ENCODE results near the gene C1orf198. TPM values are rescaled to one million over a fixed set of nuclear protein-coding genes. Genes with fewer than 3 reads are reported as not detected.

C1orf198 gene
- total RNA-seq, 1 donor from 2014 or later = 38.8 TPM

DNA sequence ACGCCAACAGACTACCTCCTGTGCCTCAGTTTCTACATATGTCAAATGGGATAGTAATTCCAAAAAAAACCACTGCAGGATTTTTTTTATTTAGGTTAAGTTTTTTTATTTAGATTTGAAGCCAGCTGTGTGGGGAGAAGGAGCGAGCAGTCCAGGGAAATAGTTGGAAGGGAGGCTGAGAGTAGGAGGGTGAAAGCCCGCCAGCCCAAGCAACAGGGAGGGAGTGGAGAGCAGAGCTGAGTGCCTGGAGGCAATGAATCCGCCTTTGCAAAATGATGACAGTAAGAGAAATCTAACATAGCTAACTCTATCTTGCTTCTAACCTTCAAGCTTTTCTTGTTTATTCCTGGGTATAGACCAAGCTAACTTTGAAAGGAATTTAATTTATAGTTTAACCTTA is 15.6 kb upstream of the C1orf198 start:
- intact Hi-C loops (cut with DNase I) = no loop called here
- no peaks in the 10 kb centered on the region for H3K36me3 ChIP-seq

DNA sequence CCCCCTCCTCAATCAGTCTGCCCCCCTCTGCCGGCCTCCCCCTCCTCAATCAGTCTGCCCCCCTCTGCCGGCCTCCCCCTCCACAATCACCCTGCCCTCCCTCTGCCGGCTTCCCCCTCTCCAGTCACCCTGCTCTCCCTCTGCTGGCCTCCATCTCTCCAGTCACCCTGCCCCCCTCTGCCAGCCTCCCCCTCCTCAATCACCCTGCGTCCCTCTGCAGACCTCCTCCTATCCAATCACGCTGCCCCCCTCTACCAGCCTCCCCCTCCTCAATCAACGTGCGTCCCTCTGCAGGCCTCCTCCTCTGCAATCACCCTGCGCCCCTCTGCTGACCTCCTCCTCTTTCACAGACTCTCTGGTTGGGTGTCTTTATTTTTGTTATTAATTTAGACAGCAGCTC is 11.5 kb upstream of the C1orf198 start:
- Histone ChIP-seq H3K4me1 (peaks cover 21% of the 10 kb centered on the region), H3K36me3 (no peaks in the 10 kb centered on the region), H3K4me3 (no peak overlapping the region), H3K27me3 (no peaks in the 10 kb centered on the region), H3K27ac (peak overlapping the region; percentile 40), H3K9me3 (no peaks in the 10 kb centered on the region)
- no peak for TF ChIP-seq POLR2A (IDR thresholded peaks at IDR 0.05)
- intact Hi-C loops (cut with DNase I) = no loop called here
- DNase-seq (ENCODE audit: extremely low spot score in 2 of 2) = no peak

More for the DNA sequence above, 15.6 kb upstream of the C1orf198 start:
- Histone ChIP-seq H3K9me3 (no peaks in the 10 kb centered on the region), H3K4me1 (peaks cover 4% of the 10 kb centered on the region), H3K27me3 (no peaks in the 10 kb centered on the region), H3K4me3 (no peak overlapping the region), H3K27ac (no peak overlapping the region)
- TF ChIP-seq, protein P1, sequence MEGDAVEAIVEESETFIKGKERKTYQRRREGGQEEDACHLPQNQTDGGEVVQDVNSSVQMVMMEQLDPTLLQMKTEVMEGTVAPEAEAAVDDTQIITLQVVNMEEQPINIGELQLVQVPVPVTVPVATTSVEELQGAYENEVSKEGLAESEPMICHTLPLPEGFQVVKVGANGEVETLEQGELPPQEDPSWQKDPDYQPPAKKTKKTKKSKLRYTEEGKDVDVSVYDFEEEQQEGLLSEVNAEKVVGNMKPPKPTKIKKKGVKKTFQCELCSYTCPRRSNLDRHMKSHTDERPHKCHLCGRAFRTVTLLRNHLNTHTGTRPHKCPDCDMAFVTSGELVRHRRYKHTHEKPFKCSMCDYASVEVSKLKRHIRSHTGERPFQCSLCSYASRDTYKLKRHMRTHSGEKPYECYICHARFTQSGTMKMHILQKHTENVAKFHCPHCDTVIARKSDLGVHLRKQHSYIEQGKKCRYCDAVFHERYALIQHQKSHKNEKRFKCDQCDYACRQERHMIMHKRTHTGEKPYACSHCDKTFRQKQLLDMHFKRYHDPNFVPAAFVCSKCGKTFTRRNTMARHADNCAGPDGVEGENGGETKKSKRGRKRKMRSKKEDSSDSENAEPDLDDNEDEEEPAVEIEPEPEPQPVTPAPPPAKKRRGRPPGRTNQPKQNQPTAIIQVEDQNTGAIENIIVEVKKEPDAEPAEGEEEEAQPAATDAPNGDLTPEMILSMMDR (IDR thresholded peaks at IDR 0.05) = no peak
- TF ChIP-seq POLR2AphosphoS5 (IDR thresholded peaks at IDR 0.05; ENCODE audit: insufficient read depth in 1 of 2, low read depth in 1 of 2) (no peak), POLR2A (IDR thresholded peaks at IDR 0.05) (no peak)
- DNase-seq (ENCODE audit: extremely low spot score in 2 of 2) = no peak

DNA sequence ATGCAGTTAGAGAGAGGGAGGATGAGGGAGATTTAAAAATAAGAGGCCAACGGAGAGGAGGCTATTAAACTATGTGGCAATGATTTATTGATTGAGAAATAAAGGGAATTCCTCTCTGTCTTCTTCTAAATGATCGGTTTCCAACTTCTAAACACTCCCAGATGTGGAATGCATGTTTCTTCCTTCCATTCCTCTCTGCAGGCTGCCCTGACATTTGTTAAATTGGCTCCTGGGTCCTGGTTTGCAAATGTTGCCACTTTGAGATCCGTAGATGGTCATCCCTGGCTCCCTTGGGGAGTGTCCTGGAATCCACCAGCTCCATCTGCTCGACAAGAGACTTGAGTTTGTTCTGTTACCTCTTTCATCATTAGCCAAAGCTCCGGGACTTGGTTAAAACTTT is 10.3 kb upstream of the C1orf198 start:
- intact Hi-C loops (cut with DNase I) = no loop called here
- Histone ChIP-seq H3K9me3 (no peaks in the 10 kb centered on the region), H3K27me3 (no peaks in the 10 kb centered on the region), H3K27ac (no peak overlapping the region), H3K36me3 (no peaks in the 10 kb centered on the region), H3K4me1 (peaks cover 21% of the 10 kb centered on the region), H3K4me3 (no peak overlapping the region)
- no peak for DNase-seq (ENCODE audit: extremely low spot score in 2 of 2)
- peak; percentile 50 to 56 for TF ChIP-seq POLR2AphosphoS5 (IDR thresholded peaks at IDR 0.05; ENCODE audit: insufficient read depth in 1 of 2, low read depth in 1 of 2)
- no peak for TF ChIP-seq POLR2A (IDR thresholded peaks at IDR 0.05)

DNA sequence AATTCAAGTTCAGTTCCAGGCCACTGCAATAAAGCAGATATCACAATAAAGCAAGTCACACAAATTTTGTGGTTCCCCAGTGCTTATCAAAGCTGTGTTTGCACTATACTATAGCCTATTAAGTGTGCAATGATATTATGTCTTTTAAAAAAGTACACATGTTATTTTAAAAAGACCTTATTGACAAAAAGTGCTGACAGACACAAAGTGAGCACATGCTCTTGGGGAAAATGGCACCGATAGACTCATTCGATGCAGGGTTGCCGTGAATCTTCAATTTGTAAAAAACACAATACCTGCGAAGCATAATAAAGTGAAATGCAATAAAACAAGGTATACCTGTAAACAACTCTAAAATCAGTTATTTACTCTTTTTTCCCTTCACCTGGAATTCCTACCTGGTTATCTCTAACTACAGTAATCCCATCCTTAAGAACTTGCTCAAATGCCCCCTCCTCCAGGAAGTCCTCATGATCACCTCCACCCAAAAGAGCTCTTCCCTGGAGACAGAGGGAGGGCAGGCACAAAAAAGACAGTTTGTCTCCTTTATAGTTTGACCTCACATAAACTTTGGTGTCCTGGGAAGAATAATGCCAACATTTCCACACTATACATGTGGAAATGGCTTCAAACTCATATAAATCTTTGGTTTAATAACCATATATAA is 9.7 kb upstream of the C1orf198 start:
- TF ChIP-seq POLR2A (IDR thresholded peaks at IDR 0.05) = no peak
- TF ChIP-seq POLR2AphosphoS5 (IDR thresholded peaks at IDR 0.05; ENCODE audit: insufficient read depth in 1 of 2, low read depth in 1 of 2) = no peak
- TF ChIP-seq, protein P1 (IDR thresholded peaks at IDR 0.05) = no peak
- no peaks in the 10 kb centered on the region for H3K27me3 ChIP-seq
- intact Hi-C loops (cut with DNase I) = no loop called here

DNA sequence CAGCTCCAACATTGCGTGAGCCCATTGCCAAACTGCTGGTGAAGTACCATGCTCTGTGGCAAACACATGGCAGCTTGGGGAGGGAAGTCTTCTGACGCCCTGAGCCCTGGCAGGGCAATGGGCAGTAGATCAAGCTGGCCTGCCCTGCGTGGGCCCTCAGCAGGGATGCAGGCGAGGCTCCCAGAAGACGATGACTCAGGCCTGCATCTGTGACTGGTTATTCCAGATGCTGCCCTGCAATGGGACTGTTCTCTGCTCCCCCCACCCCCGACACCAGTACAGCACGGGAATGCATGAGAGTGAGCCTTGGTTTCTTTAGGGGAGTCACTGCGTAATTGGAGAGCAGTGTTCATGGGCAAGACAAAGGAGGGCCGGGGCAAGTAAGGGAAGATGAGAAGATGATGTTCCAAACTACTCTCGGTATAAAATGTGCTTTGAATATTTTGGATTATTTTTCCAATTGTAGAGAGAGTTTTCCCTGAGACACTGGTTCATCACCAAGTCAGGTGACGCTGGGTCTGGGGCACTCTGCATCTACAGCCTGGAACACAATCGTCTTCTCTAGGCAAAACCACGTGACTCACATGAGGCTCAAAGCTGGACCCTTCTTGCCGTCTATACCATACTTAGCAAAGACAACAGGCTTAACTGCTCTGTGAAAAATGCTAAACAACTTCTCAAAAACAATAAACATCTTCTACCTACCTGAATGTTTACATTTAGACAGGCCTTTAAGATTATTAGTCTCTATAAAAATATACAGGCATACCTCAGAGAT is 9.0 kb upstream of the C1orf198 start:
- intact Hi-C loops (cut with DNase I) = no loop called here
- DNase-seq (ENCODE audit: extremely low spot score in 2 of 2) = no peak
- Histone ChIP-seq H3K4me1 (peaks cover 21% of the 10 kb centered on the region), H3K4me3 (no peak overlapping the region), H3K9me3 (no peaks in the 10 kb centered on the region), H3K27me3 (no peaks in the 10 kb centered on the region), H3K27ac (peak overlapping the region; percentile 54), H3K36me3 (no peaks in the 10 kb centered on the region)
- TF ChIP-seq, protein P1 (IDR thresholded peaks at IDR 0.05) = no peak
- TF ChIP-seq POLR2A (IDR thresholded peaks at IDR 0.05) = no peak
- TF ChIP-seq POLR2AphosphoS5 (IDR thresholded peaks at IDR 0.05; ENCODE audit: insufficient read depth in 1 of 2, low read depth in 1 of 2) = peak in 1 of 2 donors; percentile 37

More for the DNA sequence above, 9.7 kb upstream of the C1orf198 start:
- H3K4me1 ChIP-seq = peaks cover 21% of the 10 kb centered on the region
- no peak for DNase-seq (ENCODE audit: extremely low spot score in 2 of 2)
- H3K9me3 ChIP-seq = no peaks in the 10 kb centered on the region
- no peaks in the 10 kb centered on the region for H3K36me3 ChIP-seq
- no peak overlapping the region for H3K27ac ChIP-seq
- H3K4me3 ChIP-seq = no peak overlapping the region

DNA sequence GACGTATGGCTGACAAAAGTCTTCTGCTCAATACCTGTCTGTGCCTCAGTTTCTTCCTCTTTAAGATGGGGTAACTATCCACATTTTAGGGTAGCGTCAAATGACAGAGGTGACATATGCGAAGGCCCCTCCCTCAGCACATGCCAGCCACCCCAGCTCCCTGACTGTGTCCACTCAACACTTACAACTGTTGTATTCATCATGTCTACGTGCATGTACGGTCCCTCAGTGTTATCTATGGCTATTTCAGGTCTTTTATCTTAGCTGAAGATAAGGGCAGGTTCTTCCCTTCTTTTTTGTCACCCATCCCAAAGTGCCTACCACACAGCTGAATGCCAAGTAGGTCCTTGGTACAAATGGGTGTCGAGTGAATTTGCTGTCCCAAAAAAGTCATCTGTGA is 8.3 kb upstream of the C1orf198 start:
- TF ChIP-seq, protein P1 (IDR thresholded peaks at IDR 0.05) = no peak
- no peak for TF ChIP-seq POLR2AphosphoS5 (IDR thresholded peaks at IDR 0.05; ENCODE audit: insufficient read depth in 1 of 2, low read depth in 1 of 2)
- DNase-seq (ENCODE audit: extremely low spot score in 2 of 2) = no peak
- no peaks in the 10 kb centered on the region for H3K9me3 ChIP-seq
- intact Hi-C loops (cut with DNase I) = no loop called here
- no peaks in the 10 kb centered on the region for H3K27me3 ChIP-seq
- H3K4me3 ChIP-seq = no peak overlapping the region
- H3K27ac ChIP-seq = peak overlapping the region; percentile 54
- H3K36me3 ChIP-seq = no peaks in the 10 kb centered on the region
- peaks cover 21% of the 10 kb centered on the region for H3K4me1 ChIP-seq

All from vagina (tissue), 2 donors.